B cell (primary cell): ENCODE measurements around the gene LPCAT1. TPM values are rescaled to one million over a fixed set of nuclear protein-coding genes. Genes with fewer than 3 reads are reported as not detected.

Source experiments
- ATAC-seq: fragments of 200-7000 bp; cut with Tn5 transposase; one replicate; pipeline ENCODE4 v1.10.0; 2021; ENCODE audit warnings: low read depth, mild to moderate bottlenecking, moderate number of reproducible peaks, moderate library complexity
- CTCF ChIA-PET: fragments of 350-600 bp; sonication (Branson Sonifier 250); formaldehyde crosslinking; loops from one replicate; lab custom pipeline; 2021; ENCODE audit warnings: antibody characterized with exemption, inconsistent platforms; lab: Charles Lee
- POLR2A ChIA-PET: fragments of 350-600 bp; sonication (Branson Sonifier 250); formaldehyde crosslinking; loops from one replicate; lab custom pipeline; 2021; ENCODE audit warnings: antibody characterized with exemption; lab: Charles Lee
- DNase-seq: peaks from one replicate; pipeline ENCODE4 v3.0.0; 2013
- H2AFZ ChIP-seq: 2 replicates; pipeline ENCODE4 v1.6.1; 2012; ENCODE audit warnings: mild to moderate bottlenecking, low read depth, low read length; ENCODE audit not compliant: insufficient read depth, poor library complexity, severe bottlenecking
- H3K27ac ChIP-seq, 2 donors: 1 replicate in 1 of 2; 2 replicates in 1 of 2; pipeline ENCODE4 v1.5.1; 2012 to 2013; ENCODE audit warnings: low read length in 2 of 2, mild to moderate bottlenecking in 2 of 2, moderate library complexity in 1 of 2
- H3K27me3 ChIP-seq, 4 experiments: fragments of 200-600 bp in 1 of 4; sonication (generic) in 1 of 4; replicated peaks in 1 of 4; 1 replicate in 2 of 4; 2 replicates in 2 of 4; pipeline versions ENCODE4 v1.6.1 to v1.7.0; 2013 to 2016; ENCODE audit warnings: low read length in 3 of 4, mild to moderate bottlenecking in 2 of 4, mixed read lengths in 1 of 4, moderate library complexity in 1 of 4; ENCODE audit not compliant: insufficient read depth in 4 of 4, control insufficient read depth in 3 of 4; ENCODE audit errors: control extremely low read depth in 1 of 4
- H3K36me3 ChIP-seq, 2 experiments: replicated peaks in 1 of 2; 1 replicate in 1 of 2; 2 replicates in 1 of 2; pipeline versions ENCODE4 v1.6.1 to v1.7.1; 2013; ENCODE audit warnings: low read length in 1 of 2; ENCODE audit not compliant: insufficient read depth in 2 of 2, control insufficient read depth in 1 of 2; ENCODE audit errors: control extremely low read depth in 1 of 2, extremely low read depth in 1 of 2
- H3K4me1 ChIP-seq, 2 donors: fragments of 200-600 bp in 1 of 2; sonication (generic) in 1 of 2; 1 replicate in 1 of 2; 2 replicates in 1 of 2; pipeline versions ENCODE4 v1.5.1 to v1.6.1; 2013 to 2017; ENCODE audit warnings: low read length in 2 of 2; ENCODE audit not compliant: control insufficient read depth in 2 of 2, insufficient read depth in 2 of 2
- H3K4me2 ChIP-seq: replicated peaks from 2 replicates; pipeline ENCODE3; 2012; ENCODE audit warnings: mild to moderate bottlenecking, low read depth, low read length; ENCODE audit not compliant: poor library complexity, severe bottlenecking
- H3K4me3 ChIP-seq, 5 experiments: fragments of 200-600 bp in 1 of 5; sonication (generic) in 1 of 5; 1 replicate in 3 of 5; 2 replicates in 2 of 5; pipeline versions ENCODE4 v1.5.1 to v1.7.0; 2011 to 2016; ENCODE audit warnings: low read length in 4 of 5, mild to moderate bottlenecking in 4 of 5, low read depth in 2 of 5, control low read depth in 1 of 5, moderate library complexity in 1 of 5; ENCODE audit not compliant: insufficient read depth in 1 of 5; ENCODE audit errors: control extremely low read depth in 1 of 5, extremely low read depth in 1 of 5
- H3K79me2 ChIP-seq: fragments of 200-600 bp; sonication (generic); one replicate; pipeline ENCODE4 v1.6.0; 2016; ENCODE audit warnings: low read length; ENCODE audit not compliant: control insufficient read depth, insufficient read depth
- H3K9ac ChIP-seq: fragments of 200-600 bp; sonication (generic); 2 replicates; pipeline ENCODE4 v1.6.1; 2017; ENCODE audit warnings: mild to moderate bottlenecking, low read length, moderate library complexity
- H3K9me3 ChIP-seq, 3 donors: one replicate each; pipeline versions ENCODE4 v1.6.1 to v1.7.1; 2013; ENCODE audit warnings: low read length in 2 of 3; ENCODE audit not compliant: control insufficient read depth in 2 of 3, insufficient read depth in 1 of 3; ENCODE audit errors: control extremely low read depth in 1 of 3
- H4K20me1 ChIP-seq: 2 replicates; pipeline ENCODE4 v1.6.0; 2012; ENCODE audit warnings: mild to moderate bottlenecking, low read length; ENCODE audit not compliant: insufficient read depth, control insufficient read depth, poor library complexity, severe bottlenecking
- H3K27ac Mint-ChIP-seq: one replicate; pipeline ENCODE4 v1.8.0; 2021; ENCODE audit warnings: mixed read lengths
- H3K27me3 Mint-ChIP-seq: one replicate; pipeline ENCODE4 v1.8.0; 2021; ENCODE audit warnings: mixed read lengths
- H3K4me1 Mint-ChIP-seq: one replicate; pipeline ENCODE4 v1.8.0; 2021; ENCODE audit warnings: mixed read lengths
- H3K4me3 Mint-ChIP-seq: one replicate; pipeline ENCODE4 v1.8.0; 2021; ENCODE audit warnings: mixed read lengths
- H3K9me3 Mint-ChIP-seq: one replicate; pipeline ENCODE4 v1.8.0; 2022; ENCODE audit warnings: mixed read lengths; ENCODE audit not compliant: insufficient read depth
- CTCF ChIP-seq: fragments of 200-600 bp; IDR thresholded peaks from one replicate; pipeline ENCODE4 v1.8.0; 2022; ENCODE audit warnings: antibody characterized with exemption, mild to moderate bottlenecking
- EZH2 ChIP-seq: IDR thresholded peaks from 2 replicates; pipeline ENCODE4 v1.6.1; 2012; ENCODE audit warnings: borderline replicate concordance, low read depth, mild to moderate bottlenecking, moderate library complexity, low read length; ENCODE audit not compliant: insufficient read depth, poor library complexity, severe bottlenecking
- WGBS: methylation state at CpG from one replicate; pipeline ENCODE4 v1.1.5; 2013; ENCODE audit warnings: missing lambda C conversion rate; ENCODE audit not compliant: insufficient coverage; 5-methylcytosine and 5-hydroxymethylcytosine counted together
- intact Hi-C: fragments of 100-400 bp; cut with micrococcal nuclease; formaldehyde crosslinking; loops from one replicate; pipeline ENCODE4 v1.10.0; 2022
- polyA plus RNA-seq: library from polyadenylated mRNA; depleted of rRNA; stranded (reverse); fragments of >200 nt; gene quantifications from 2 replicates; pipeline ENCODE4 v1.2.3, GENCODE V29; 2012
- total RNA-seq, 2 donors: library from RNA; stranded (reverse); fragments of 120-200 nt in 1 of 2; gene quantifications; 1 replicate in 1 of 2; 2 replicates in 1 of 2; pipeline versions ENCODE4 v1.2.3 to v1.2.4, GENCODE V29; 2013 to 2022

LPCAT1 gene
- total and polyA plus RNA-seq, 2 donors (not counting 1 experiment from before 2014, with no cell fraction given) = 94.8 to 159 TPM

GRCh38 chr5:1466631-1467265 is 57.0 kb downstream of the LPCAT1 start:
- Histone ChIP-seq H3K4me2 (no peak overlapping the region), H3K27ac (no peak overlapping the region), H3K27me3 (no peaks in the 10 kb centered on the region), H3K9me3 (peaks cover 0 to 23% (median 0%) of the 10 kb centered on the region in 3 donors), H4K20me1 (peaks cover 51% of the 10 kb centered on the region), H3K9ac (no peak overlapping the region), H3K4me3 (no peak overlapping the region), H2AFZ (no peak overlapping the region), H3K4me1 (peaks cover 0 to 2% of the 10 kb centered on the region in 2 donors), H3K79me2 (peaks cover 5% of the 10 kb centered on the region), H3K36me3 (peaks cover 0 to 72% of the 10 kb centered on the region in 2 experiments)
- ChIA-PET POLR2A (no interaction called here), CTCF (no interaction called here)
- WGBS = 97% methylated on average over 32 of the region's 37 CpGs
- ATAC-seq (no peak), DNase-seq (no peak)
- TF ChIP-seq CTCF = no peak
- no peak for TF ChIP-seq EZH2
- no peak overlapping the region for H3K4me3 Mint-ChIP-seq
- no peaks in the 10 kb centered on the region for H3K27me3 Mint-ChIP-seq
- no peaks in the 10 kb centered on the region for H3K4me1 Mint-ChIP-seq
- H3K9me3 Mint-ChIP-seq = no peaks in the 10 kb centered on the region
- no peak overlapping the region for H3K27ac Mint-ChIP-seq
- intact Hi-C loops = no loop called here

- no peak for DNase-seq
- no peak for TF ChIP-seq CTCF
- TF ChIP-seq EZH2 = no peak
- no peak for ATAC-seq
Observed at GRCh38 chr5:1465966-1466471, 57.7 kb downstream of the LPCAT1 start.

More at GRCh38 chr5:1465966-1466471, 57.7 kb downstream of the LPCAT1 start:
- no peak overlapping the region for H3K4me3 ChIP-seq
- peaks cover 0 to 2% of the 10 kb centered on the region in 2 donors for H3K4me1 ChIP-seq
- H2AFZ ChIP-seq = no peak overlapping the region
- no peak overlapping the region for H3K27ac ChIP-seq
- H3K9me3 Mint-ChIP-seq = no peaks in the 10 kb centered on the region
- 98% methylated on average over 25 of the region's 30 CpGs for WGBS
- peaks cover 0 to 23% (median 0%) of the 10 kb centered on the region in 3 donors for H3K9me3 ChIP-seq
- POLR2A ChIA-PET = no interaction called here
- H3K79me2 ChIP-seq = no peaks in the 10 kb centered on the region
- no peak overlapping the region for H3K9ac ChIP-seq
- H3K4me2 ChIP-seq = no peak overlapping the region
- CTCF ChIA-PET = no interaction called here
- no peaks in the 10 kb centered on the region for H3K4me1 Mint-ChIP-seq
- H4K20me1 ChIP-seq = peaks cover 47% of the 10 kb centered on the region
- peaks cover 0 to 71% of the 10 kb centered on the region in 2 experiments for H3K36me3 ChIP-seq
- no peak overlapping the region for H3K4me3 Mint-ChIP-seq
- no peaks in the 10 kb centered on the region for H3K27me3 ChIP-seq
- intact Hi-C loops = no loop called here
- no peaks in the 10 kb centered on the region for H3K27me3 Mint-ChIP-seq
- no peak overlapping the region for H3K27ac Mint-ChIP-seq
